OCI-LY1 (cell line): ENCODE results near the gene PCA3.

Experiments
- H2AFZ ChIP-seq: fragments of 200-600 bp; sonication (generic), shearing (Covaris generic); 2 replicates; pipeline ENCODE4 v1.6.0; 2014; ENCODE audit warnings: antibody characterized with exemption, mild to moderate bottlenecking, low read length
- H3F3A ChIP-seq: fragments of 200-600 bp; sonication (generic), shearing (Covaris generic); 2 replicates; pipeline ENCODE4 v1.6.0; 2014; ENCODE audit warnings: mild to moderate bottlenecking, antibody characterized with exemption, low read length, moderate library complexity; ENCODE audit not compliant: insufficient read depth
- H3K27ac ChIP-seq: fragments of 200-600 bp; sonication (generic); 2 replicates; pipeline ENCODE4 v1.5.1; 2014; ENCODE audit warnings: low read length, mixed run types, mild to moderate bottlenecking, low read depth; ENCODE audit not compliant: poor library complexity, severe bottlenecking
- H3K27me3 ChIP-seq: fragments of 200-600 bp; sonication (generic); 2 replicates; pipeline ENCODE4 v1.6.0; 2014; ENCODE audit warnings: antibody characterized with exemption, mild to moderate bottlenecking, low read length, moderate library complexity; ENCODE audit not compliant: insufficient read depth
- H3K36me3 ChIP-seq: fragments of 200-600 bp; sonication (generic); 2 replicates; pipeline ENCODE4 v1.6.1; 2014; ENCODE audit warnings: mild to moderate bottlenecking, antibody characterized with exemption, low read length, moderate library complexity, mixed read lengths; ENCODE audit not compliant: insufficient read depth
- H3K4me1 ChIP-seq: fragments of 200-600 bp; sonication (generic); 2 replicates; pipeline ENCODE4 v1.5.1; 2014; ENCODE audit warnings: mild to moderate bottlenecking, low read length, moderate library complexity; ENCODE audit not compliant: insufficient read depth, severe bottlenecking
- H3K4me2 ChIP-seq: fragments of 200-600 bp; sonication (generic), shearing (Covaris generic); 2 replicates; pipeline ENCODE4 v1.6.1; 2014; ENCODE audit warnings: low read length
- H3K4me3 ChIP-seq: fragments of 200-600 bp; sonication (generic); 2 replicates; pipeline ENCODE4 v1.5.1; 2014; ENCODE audit warnings: low read length, low read depth, mild to moderate bottlenecking, mixed read lengths; ENCODE audit not compliant: poor library complexity, severe bottlenecking
- H3K79me2 ChIP-seq: fragments of 200-600 bp; shearing (Covaris generic); 2 replicates; pipeline ENCODE4 v1.6.1; 2016; ENCODE audit warnings: mixed run types, low read length, mixed read lengths; ENCODE audit not compliant: insufficient read depth
- H3K9ac ChIP-seq: fragments of 200-600 bp; sonication (generic), shearing (Covaris generic); 2 replicates; pipeline ENCODE4 v1.6.1; 2014; ENCODE audit warnings: mild to moderate bottlenecking, low read length, mixed read lengths
- H3K9me2 ChIP-seq: fragments of 200-600 bp; sonication (generic), shearing (Covaris generic); 2 replicates; pipeline ENCODE4 v1.6.1; 2014; ENCODE audit warnings: low read depth, mild to moderate bottlenecking, low read length, mixed read lengths
- H3K9me3 ChIP-seq: fragments of 200-600 bp; shearing (Covaris generic); 2 replicates; pipeline ENCODE4 v1.6.1; 2014; ENCODE audit warnings: low read length, mixed read lengths
- H4K20me1 ChIP-seq: fragments of 200-600 bp; sonication (generic), shearing (Covaris generic); 2 replicates; pipeline ENCODE4 v1.6.0; 2016; ENCODE audit warnings: mild to moderate bottlenecking, low read length; ENCODE audit not compliant: insufficient read depth
- EZH2 ChIP-seq: fragments of 200-600 bp; sonication (generic), shearing (Covaris generic); IDR thresholded peaks from 2 replicates; pipeline ENCODE4 v1.8.0; 2017; ENCODE audit warnings: borderline replicate concordance, mixed run types, mild to moderate bottlenecking, antibody characterized with exemption, low read length, moderate library complexity, mixed read lengths
- TF ChIP-seq, protein P1 (sequence below): fragments of 200-600 bp; sonication (generic), shearing (Covaris generic); IDR thresholded peaks from 2 replicates; pipeline ENCODE4 v1.5.1; 2017; ENCODE audit warnings: mild to moderate bottlenecking, antibody characterized with exemption, low read length, moderate library complexity, mixed read lengths

The PCA3 gene

DNA sequence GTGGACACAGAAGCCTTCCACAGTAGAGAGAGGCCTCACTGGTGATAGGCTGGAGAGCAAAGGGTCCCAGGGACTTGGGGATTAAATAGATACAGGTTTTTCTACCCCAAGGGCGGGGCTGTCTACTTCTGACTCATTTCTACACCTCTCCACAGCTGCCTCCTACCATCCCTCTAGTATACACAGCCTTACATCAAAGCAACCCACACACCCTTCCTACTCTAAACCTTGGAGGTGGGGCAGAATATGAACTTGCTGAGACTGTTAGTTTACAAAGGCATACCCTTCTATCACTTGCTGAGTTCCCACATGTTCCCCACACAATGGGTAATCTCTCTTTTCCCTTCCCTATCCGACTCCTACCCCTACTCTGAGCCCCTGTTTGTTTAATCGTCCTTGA, 19.9 kb upstream of the PCA3 start:
- Histone ChIP-seq H3K9ac (no peak overlapping the region), H3K9me2 (no peaks in the 10 kb centered on the region), H3K27me3 (0 out of 2 replicates have a peak, but pooled peaks cover 5% of the 10 kb centered on the region), H3K36me3 (no peaks in the 10 kb centered on the region), H2AFZ (no peak overlapping the region), H4K20me1 (no peaks in the 10 kb centered on the region), H3K27ac (no peak overlapping the region), H3F3A (no peaks in the 10 kb centered on the region), H3K9me3 (no peaks in the 10 kb centered on the region), H3K4me1 (no peaks in the 10 kb centered on the region), H3K4me3 (no peak overlapping the region), H3K79me2 (no peaks in the 10 kb centered on the region), H3K4me2 (no peak overlapping the region)
- TF ChIP-seq, protein P1, sequence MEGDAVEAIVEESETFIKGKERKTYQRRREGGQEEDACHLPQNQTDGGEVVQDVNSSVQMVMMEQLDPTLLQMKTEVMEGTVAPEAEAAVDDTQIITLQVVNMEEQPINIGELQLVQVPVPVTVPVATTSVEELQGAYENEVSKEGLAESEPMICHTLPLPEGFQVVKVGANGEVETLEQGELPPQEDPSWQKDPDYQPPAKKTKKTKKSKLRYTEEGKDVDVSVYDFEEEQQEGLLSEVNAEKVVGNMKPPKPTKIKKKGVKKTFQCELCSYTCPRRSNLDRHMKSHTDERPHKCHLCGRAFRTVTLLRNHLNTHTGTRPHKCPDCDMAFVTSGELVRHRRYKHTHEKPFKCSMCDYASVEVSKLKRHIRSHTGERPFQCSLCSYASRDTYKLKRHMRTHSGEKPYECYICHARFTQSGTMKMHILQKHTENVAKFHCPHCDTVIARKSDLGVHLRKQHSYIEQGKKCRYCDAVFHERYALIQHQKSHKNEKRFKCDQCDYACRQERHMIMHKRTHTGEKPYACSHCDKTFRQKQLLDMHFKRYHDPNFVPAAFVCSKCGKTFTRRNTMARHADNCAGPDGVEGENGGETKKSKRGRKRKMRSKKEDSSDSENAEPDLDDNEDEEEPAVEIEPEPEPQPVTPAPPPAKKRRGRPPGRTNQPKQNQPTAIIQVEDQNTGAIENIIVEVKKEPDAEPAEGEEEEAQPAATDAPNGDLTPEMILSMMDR, result no peak
- TF ChIP-seq EZH2, result no peak

DNA sequence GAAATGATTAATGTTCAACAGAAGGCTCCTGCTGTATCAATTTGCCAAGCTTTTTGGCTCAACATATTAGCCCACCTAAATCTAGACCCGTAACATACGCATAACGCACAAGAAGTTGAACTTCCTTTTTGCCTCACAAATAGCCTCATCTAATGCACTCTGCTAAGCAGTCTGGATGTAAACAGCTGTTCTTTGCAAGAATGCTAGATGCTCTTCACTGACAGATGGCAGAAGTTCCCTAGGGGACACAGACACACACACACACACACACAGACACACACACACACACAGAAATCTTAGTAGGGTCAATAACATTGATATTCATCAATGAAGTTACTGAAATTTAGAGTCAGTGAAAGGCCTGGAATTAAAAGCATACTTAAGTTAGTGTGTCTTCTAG, 13.2 kb upstream of the PCA3 start:
- Histone ChIP-seq H3F3A (no peaks in the 10 kb centered on the region), H3K27ac (no peak overlapping the region), H4K20me1 (no peaks in the 10 kb centered on the region), H3K36me3 (no peaks in the 10 kb centered on the region), H3K4me3 (no peak overlapping the region), H2AFZ (no peak overlapping the region), H3K9me2 (no peaks in the 10 kb centered on the region), H3K79me2 (no peaks in the 10 kb centered on the region), H3K9ac (no peak overlapping the region), H3K4me2 (no peak overlapping the region), H3K9me3 (no peaks in the 10 kb centered on the region), H3K4me1 (peaks cover 16% of the 10 kb centered on the region), H3K27me3 (0 out of 2 replicates have a peak, but pooled peaks cover 5% of the 10 kb centered on the region)
- no peak for TF ChIP-seq EZH2
- TF ChIP-seq, protein P1, result no peak

DNA sequence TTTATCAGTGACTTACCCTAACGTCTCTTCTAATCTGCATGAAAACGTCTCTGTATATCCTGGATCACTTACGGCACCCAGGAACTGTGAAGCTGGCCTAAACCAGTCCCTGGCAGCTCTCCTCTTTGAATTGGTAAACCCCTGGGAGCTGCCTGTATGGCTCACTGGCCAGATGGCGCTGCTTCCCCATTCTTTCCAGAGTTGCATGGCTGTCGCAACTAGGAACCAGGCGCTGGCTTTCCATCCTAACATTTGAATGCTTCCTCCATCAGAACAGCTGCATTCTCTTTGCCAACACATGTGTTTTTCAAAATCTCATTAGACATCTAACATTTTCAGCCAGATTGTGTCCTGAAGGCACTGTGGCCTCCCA, 8.0 kb upstream of the PCA3 start:
- H3K9me2 ChIP-seq, result no peaks in the 10 kb centered on the region
- no peaks in the 10 kb centered on the region for H3K36me3 ChIP-seq
- H3K79me2 ChIP-seq, result no peaks in the 10 kb centered on the region
- peak overlapping the region; percentile 25; the same call in 1 of the 2 replicates for H3K9ac ChIP-seq
- no peaks in the 10 kb centered on the region for H4K20me1 ChIP-seq
- H3K9me3 ChIP-seq, result no peaks in the 10 kb centered on the region
- no peaks in the 10 kb centered on the region for H3K27me3 ChIP-seq
- H3F3A ChIP-seq, result no peaks in the 10 kb centered on the region
- H3K4me3 ChIP-seq, result peak overlapping the region; percentile 46
- no peak for TF ChIP-seq EZH2
- TF ChIP-seq, protein P1, result peak; percentile 20; the same call in 1 of the 2 replicates
- peak overlapping the region; percentile 65 for H3K4me2 ChIP-seq
- peak overlapping the region; percentile 51 for H3K27ac ChIP-seq
- H2AFZ ChIP-seq, result peak overlapping the region; percentile 92; the same call in 1 of the 2 replicates
- peaks cover 35% of the 10 kb centered on the region for H3K4me1 ChIP-seq
